ENCODE data around the gene ZC3H10.
A peak's percentile ranks its signal among the peaks of the same experiment; 100 is the strongest.

The ZC3H10 gene

GRCh38 chr12:56086096-56086495, 32.0 kb upstream of the ZC3H10 start:
- Mint-ChIP-seq H3K9me3 (no peaks in the 10 kb centered on the region), H3K36me3 (ENCODE audit: low read depth) (no peaks in the 10 kb centered on the region), H3K4me3 (no peak overlapping the region), H3K27me3 (peaks cover 4% of the 10 kb centered on the region), H3K4me1 (ENCODE audit: low read depth) (peaks cover 1% of the 10 kb centered on the region), H3K27ac (no peak overlapping the region)

- Mint-ChIP-seq H3K9me3 (no peaks in the 10 kb centered on the region), H3K4me1 (ENCODE audit: low read depth) (no peaks in the 10 kb centered on the region), H3K4me3 (no peak overlapping the region)
These were observed 31.5 kb upstream of the ZC3H10 start for GRCh38 chr12:56086608-56087007.

GRCh38 chr12:56087220-56087619, 30.8 kb upstream of the ZC3H10 start:
- H3K4me1 Mint-ChIP-seq (ENCODE audit: low read depth): no peaks in the 10 kb centered on the region
- H3K4me3 Mint-ChIP-seq: no peak overlapping the region

More at GRCh38 chr12:56086608-56087007, 31.5 kb upstream of the ZC3H10 start:
- Mint-ChIP-seq H3K27ac (no peak overlapping the region), H3K27me3 (peaks cover 4% of the 10 kb centered on the region), H3K36me3 (ENCODE audit: low read depth) (no peaks in the 10 kb centered on the region)

GRCh38 chr12:56097738-56098137, 20.3 kb upstream of the ZC3H10 start:
- Mint-ChIP-seq H3K9me3 (no peaks in the 10 kb centered on the region), H3K27me3 (no peaks in the 10 kb centered on the region), H3K4me3 (no peak overlapping the region), H3K4me1 (ENCODE audit: low read depth) (peaks cover 14% of the 10 kb centered on the region), H3K36me3 (ENCODE audit: low read depth) (no peaks in the 10 kb centered on the region), H3K27ac (no peak overlapping the region)

More at GRCh38 chr12:56087220-56087619, 30.8 kb upstream of the ZC3H10 start:
- Mint-ChIP-seq H3K27me3 (no peaks in the 10 kb centered on the region), H3K27ac (no peak overlapping the region), H3K36me3 (ENCODE audit: low read depth) (no peaks in the 10 kb centered on the region), H3K9me3 (no peaks in the 10 kb centered on the region)

GRCh38 chr12:56098592-56098991, 19.5 kb upstream of the ZC3H10 start:
- no peaks in the 10 kb centered on the region for H3K27me3 Mint-ChIP-seq
- H3K36me3 Mint-ChIP-seq (ENCODE audit: low read depth): no peaks in the 10 kb centered on the region
- peaks cover 23% of the 10 kb centered on the region for H3K4me1 Mint-ChIP-seq (ENCODE audit: low read depth)
- no peaks in the 10 kb centered on the region for H3K9me3 Mint-ChIP-seq
- H3K27ac Mint-ChIP-seq: no peak overlapping the region
- H3K4me3 Mint-ChIP-seq: no peak overlapping the region

- peaks cover 5% of the 10 kb centered on the region for H3K36me3 Mint-ChIP-seq (ENCODE audit: low read depth)
These were observed 18.3 kb upstream of the ZC3H10 start for GRCh38 chr12:56099787-56100186.

GRCh38 chr12:56101045-56101444, 17.0 kb upstream of the ZC3H10 start:
- Mint-ChIP-seq H3K27ac (no peak overlapping the region), H3K9me3 (no peaks in the 10 kb centered on the region), H3K4me1 (ENCODE audit: low read depth) (peaks cover 36% of the 10 kb centered on the region), H3K4me3 (no peak overlapping the region), H3K27me3 (no peaks in the 10 kb centered on the region), H3K36me3 (ENCODE audit: low read depth) (peaks cover 15% of the 10 kb centered on the region)

More at GRCh38 chr12:56099787-56100186, 18.3 kb upstream of the ZC3H10 start:
- H3K27ac Mint-ChIP-seq: no peak overlapping the region
- no peaks in the 10 kb centered on the region for H3K9me3 Mint-ChIP-seq
- H3K27me3 Mint-ChIP-seq: no peaks in the 10 kb centered on the region
- no peak overlapping the region for H3K4me3 Mint-ChIP-seq
- peaks cover 29% of the 10 kb centered on the region for H3K4me1 Mint-ChIP-seq (ENCODE audit: low read depth)

GRCh38 chr12:56102683-56103065, 15.4 kb upstream of the ZC3H10 start:
- no peaks in the 10 kb centered on the region for H3K27me3 Mint-ChIP-seq
- peaks cover 31% of the 10 kb centered on the region for H3K36me3 Mint-ChIP-seq (ENCODE audit: low read depth)
- H3K4me3 Mint-ChIP-seq: peak overlapping the region; percentile 100
- H3K27ac Mint-ChIP-seq: peak overlapping the region; percentile 99
- H3K4me1 Mint-ChIP-seq (ENCODE audit: low read depth): peaks cover 51% of the 10 kb centered on the region
- H3K9me3 Mint-ChIP-seq: no peaks in the 10 kb centered on the region

GRCh38 chr12:56103066-56103711, 14.9 kb upstream of the ZC3H10 start:
- peaks cover 51% of the 10 kb centered on the region for H3K4me1 Mint-ChIP-seq (ENCODE audit: low read depth)
- H3K27ac Mint-ChIP-seq: peak overlapping the region; percentile 99
- no peaks in the 10 kb centered on the region for H3K27me3 Mint-ChIP-seq
- H3K36me3 Mint-ChIP-seq (ENCODE audit: low read depth): peaks cover 36% of the 10 kb centered on the region
- H3K9me3 Mint-ChIP-seq: no peaks in the 10 kb centered on the region
- H3K4me3 Mint-ChIP-seq: peak overlapping the region; percentile 100

- peaks cover 42% of the 10 kb centered on the region for H3K36me3 Mint-ChIP-seq (ENCODE audit: low read depth)
- H3K4me1 Mint-ChIP-seq (ENCODE audit: low read depth): peaks cover 56% of the 10 kb centered on the region
- no peaks in the 10 kb centered on the region for H3K9me3 Mint-ChIP-seq
- peak overlapping the region; percentile 99 for H3K27ac Mint-ChIP-seq
- H3K27me3 Mint-ChIP-seq: no peaks in the 10 kb centered on the region
- H3K4me3 Mint-ChIP-seq: peak overlapping the region; percentile 100
These were observed 14.3 kb upstream of the ZC3H10 start for GRCh38 chr12:56103823-56104108.

- H3K27me3 Mint-ChIP-seq: no peaks in the 10 kb centered on the region
- H3K27ac Mint-ChIP-seq: peak within 1 kb of the TSS; percentile 99
- H3K9me3 Mint-ChIP-seq: no peaks in the 10 kb centered on the region
- peak within 1 kb of the TSS; percentile 100 for H3K4me3 Mint-ChIP-seq
- peaks cover 47% of the 10 kb centered on the region for H3K36me3 Mint-ChIP-seq (ENCODE audit: low read depth)
- peaks cover 56% of the 10 kb centered on the region for H3K4me1 Mint-ChIP-seq (ENCODE audit: low read depth)
These were observed 13.8 kb upstream of the ZC3H10 start, which contains the start of gene PA2G4 for GRCh38 chr12:56104109-56104814. TSS of gene PA2G4 (plus strand) at chr12:56104559. CDS start at chr12:56104738, 179 bp downstream.

- no peaks in the 10 kb centered on the region for H3K9me3 Mint-ChIP-seq
These were observed 13.1 kb upstream of the ZC3H10 start for GRCh38 chr12:56104815-56105608.

GRCh38 chr12:56105609-56105902, 12.5 kb upstream of the ZC3H10 start:
- no peaks in the 10 kb centered on the region for H3K27me3 Mint-ChIP-seq
- H3K4me3 Mint-ChIP-seq: peak overlapping the region; percentile 100
- H3K36me3 Mint-ChIP-seq (ENCODE audit: low read depth): peaks cover 59% of the 10 kb centered on the region
- H3K9me3 Mint-ChIP-seq: no peaks in the 10 kb centered on the region
- peaks cover 56% of the 10 kb centered on the region for H3K4me1 Mint-ChIP-seq (ENCODE audit: low read depth)
- peak overlapping the region; percentile 99 for H3K27ac Mint-ChIP-seq

More at GRCh38 chr12:56104815-56105608, 13.1 kb upstream of the ZC3H10 start:
- Mint-ChIP-seq H3K4me1 (ENCODE audit: low read depth) (peaks cover 56% of the 10 kb centered on the region), H3K36me3 (ENCODE audit: low read depth) (peaks cover 54% of the 10 kb centered on the region), H3K27ac (peak overlapping the region; percentile 99), H3K4me3 (peak overlapping the region; percentile 100), H3K27me3 (no peaks in the 10 kb centered on the region)

- H3K9me3 Mint-ChIP-seq: no peaks in the 10 kb centered on the region
- H3K36me3 Mint-ChIP-seq (ENCODE audit: low read depth): peaks cover 75% of the 10 kb centered on the region
- H3K4me1 Mint-ChIP-seq (ENCODE audit: low read depth): peaks cover 47% of the 10 kb centered on the region
- no peaks in the 10 kb centered on the region for H3K27me3 Mint-ChIP-seq
- peak overlapping the region; percentile 100 for H3K4me3 Mint-ChIP-seq
- H3K27ac Mint-ChIP-seq: peak overlapping the region; percentile 99
These were observed 10.8 kb upstream of the ZC3H10 start for GRCh38 chr12:56107242-56107641.

- Mint-ChIP-seq H3K9me3 (no peaks in the 10 kb centered on the region), H3K4me3 (no peak overlapping the region), H3K27me3 (no peaks in the 10 kb centered on the region), H3K27ac (peak overlapping the region; percentile 2), H3K4me1 (ENCODE audit: low read depth) (peaks cover 37% of the 10 kb centered on the region), H3K36me3 (ENCODE audit: low read depth) (peaks cover 86% of the 10 kb centered on the region)
These were observed 7.5 kb upstream of the ZC3H10 start for GRCh38 chr12:56110571-56110970.
